ENCODE measurements around the gene CNPY3. TPM values are rescaled to one million over a fixed set of nuclear protein-coding genes. Genes with fewer than 3 reads are reported as not detected.

CNPY3 gene
- total and polyA plus RNA-seq, 2 of the 13 experiments (the other 11 are each of a cell fraction or from before 2014, with no cell fraction given) = 42.3 to 60.2 TPM

DNA sequence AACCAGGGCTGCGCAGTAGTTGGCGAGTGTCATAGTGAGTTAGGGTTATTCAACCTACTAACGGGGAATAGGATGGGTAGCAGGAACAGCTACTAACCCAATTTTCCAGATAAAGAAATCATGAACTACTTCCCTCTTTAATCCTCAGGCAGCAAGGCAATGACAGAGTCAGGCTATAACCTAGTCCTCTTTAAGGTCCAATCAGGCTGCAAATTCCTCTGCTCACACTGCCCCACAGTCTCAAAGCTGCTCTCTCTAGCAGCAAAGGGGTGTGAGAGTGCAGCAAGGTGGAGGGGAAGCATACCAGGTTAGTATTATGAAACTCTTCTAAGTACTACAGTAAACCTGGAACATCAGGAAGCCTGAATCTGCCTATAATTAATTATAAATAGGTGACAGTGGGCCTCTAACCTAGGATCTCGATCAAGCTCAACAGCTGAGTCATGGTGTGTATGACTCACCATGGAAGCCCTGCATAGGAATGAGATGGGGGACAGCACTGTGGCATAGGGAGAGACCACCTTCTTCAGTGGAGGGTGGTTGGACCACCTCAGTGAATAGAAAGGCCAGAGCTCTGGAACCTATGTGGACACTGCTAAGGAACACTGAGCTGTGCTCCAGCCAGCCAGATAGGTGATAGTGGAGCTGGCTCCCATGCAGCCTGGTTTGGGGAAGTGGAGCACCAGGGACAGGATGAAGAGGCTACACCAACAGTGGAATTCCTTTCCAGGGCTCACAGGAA lies 41.8 kb downstream of the CNPY3 start (continued):
- TF ChIP-seq ZNF407 (CRISPR knock-in tag; IDR thresholded peaks at IDR 0.05; ENCODE audit: not compliant biosample characterization) (no peak), MBD4 (IDR thresholded peaks at IDR 0.05; ENCODE audit: borderline replicate concordance, low read length) (no peak), SSRP1 (CRISPR knock-in tag; IDR thresholded peaks at IDR 0.05) (0 out of 2 replicates have a peak, but pooled peaks have one; percentile 51), NFE2L1 (CRISPR knock-in tag; IDR thresholded peaks at IDR 0.05; ENCODE audit: borderline replicate concordance) (no peak)
- TF ChIP-seq, protein P1, sequence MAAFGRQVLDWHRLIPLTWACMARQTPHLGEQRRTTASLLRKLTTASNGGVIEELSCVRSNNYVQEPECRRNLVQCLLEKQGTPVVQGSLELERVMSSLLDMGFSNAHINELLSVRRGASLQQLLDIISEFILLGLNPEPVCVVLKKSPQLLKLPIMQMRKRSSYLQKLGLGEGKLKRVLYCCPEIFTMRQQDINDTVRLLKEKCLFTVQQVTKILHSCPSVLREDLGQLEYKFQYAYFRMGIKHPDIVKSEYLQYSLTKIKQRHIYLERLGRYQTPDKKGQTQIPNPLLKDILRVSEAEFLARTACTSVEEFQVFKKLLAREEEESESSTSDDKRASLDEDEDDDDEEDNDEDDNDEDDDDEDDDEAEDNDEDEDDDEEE (CRISPR knock-in tag; IDR thresholded peaks at IDR 0.05) = 0 out of 2 replicates have a peak, but pooled peaks have one; percentile 36
